Body of pancreas (tissue), 4 donors: ENCODE data around the gene SNX8. TPM values are rescaled to one million over a fixed set of nuclear protein-coding genes. Genes with fewer than 3 reads are reported as not detected.
"Not testable (repeated sequence)": the region's sequence is repeated elsewhere in the genome, so short reads cannot be mapped to it uniquely, and the experiment has no call there.

ENCODE experiments used
- ATAC-seq: fragments of 150-250 bp; one replicate; pipeline ENCODE4 v1.9.1; 2016
- DNase-seq, 4 donors: peaks; one replicate each; pipeline ENCODE4 v3.0.0-alpha.2; 2019
- H3K27ac ChIP-seq, 4 donors: fragments of 200-600 bp; sonication (generic); 1 replicate in 3 of 4; 2 replicates in 1 of 4; pipeline versions ENCODE4 v1.5.1 to v1.6.1; 2016 to 2019; ENCODE audit warnings: mild to moderate bottlenecking in 1 of 4, mixed read lengths in 1 of 4, moderate library complexity in 1 of 4
- H3K27me3 ChIP-seq, 2 donors: fragments of 200-600 bp; sonication (generic); one replicate each; pipeline ENCODE4 v1.6.0; 2016; ENCODE audit warnings: mild to moderate bottlenecking in 1 of 2
- H3K36me3 ChIP-seq, 2 donors: fragments of 200-600 bp; sonication (generic); replicated peaks in 1 of 2; 2 replicates each; pipeline ENCODE4 v1.5.1; 2016; ENCODE audit warnings: low read depth in 2 of 2; ENCODE audit not compliant: insufficient read depth in 1 of 2
- H3K4me1 ChIP-seq: fragments of 200-600 bp; sonication (generic); one replicate; pipeline ENCODE4 v1.6.0; 2016
- H3K4me3 ChIP-seq, 2 donors: fragments of 200-600 bp; sonication (generic); 1 replicate in 1 of 2; 2 replicates in 1 of 2; pipeline ENCODE4 v1.5.1; 2016 to 2019
- H3K9me3 ChIP-seq, 3 donors: fragments of 200-600 bp; sonication (generic); 1 replicate in 2 of 3; 2 replicates in 1 of 3; pipeline ENCODE4 v1.5.1; 2016
- POLR2A ChIP-seq, 3 donors: fragments of 450-650 bp; IDR thresholded peaks; one replicate each; pipeline ENCODE4 v1.6.1; 2016; ENCODE audit warnings: antibody characterized with exemption in 3 of 3, mild to moderate bottlenecking in 2 of 3
- WGBS, 2 donors: methylation state at CpG; one replicate each; pipeline ENCODE4 v1.1.5; 2017; 5-methylcytosine and 5-hydroxymethylcytosine counted together
- intact Hi-C: fragments of 100-400 bp; cut with DNase I; formaldehyde crosslinking; loops from one replicate; pipeline ENCODE4 v1.15.1; 2023
- total RNA-seq, 2 donors: library from RNA; depleted of rRNA; stranded (reverse); fragments of >200 nt; gene quantifications; one replicate each; pipeline ENCODE4 v1.1.0, GENCODE V29; 2016
- TF ChIP-seq, protein P1 (sequence below), 7 experiments: fragments of 450-650 bp in 4 of 7; fragments of 200-600 bp in 3 of 7; sonication (generic) in 3 of 7; IDR thresholded peaks; one replicate each; pipeline ENCODE4 v1.5.1; 2016 to 2019; ENCODE audit warnings: antibody characterized with exemption in 7 of 7

Gene SNX8
- total RNA-seq, 2 donors from 2014 or later, result 5.3 to 6.2 TPM

DNA sequence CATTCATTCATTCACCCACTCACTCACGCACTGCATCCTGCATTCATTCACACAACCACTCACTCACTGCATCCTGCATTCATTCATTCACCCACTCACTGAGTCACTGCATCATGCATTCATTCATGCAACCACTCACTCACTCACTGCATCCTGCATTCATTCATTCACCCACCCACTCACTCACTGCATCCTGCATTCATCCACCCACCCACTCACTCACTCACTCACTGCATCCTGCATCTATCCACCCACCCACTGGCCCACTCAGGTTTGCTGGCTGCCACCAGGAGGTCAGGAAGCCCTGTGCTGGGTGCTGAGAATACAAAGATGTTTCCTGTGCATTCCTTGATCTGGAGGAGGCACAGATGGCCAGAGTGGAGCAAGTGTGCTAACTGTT lies 2.3 kb upstream of the SNX8 start:
- H3K36me3 ChIP-seq, result no peaks in the 10 kb centered on the region
- no peak for DNase-seq
- H3K27me3 ChIP-seq, result no peaks in the 10 kb centered on the region
- intact Hi-C loops, result no loop called here
- H3K9me3 ChIP-seq, result no peaks in the 10 kb centered on the region
- TF ChIP-seq, protein P1, sequence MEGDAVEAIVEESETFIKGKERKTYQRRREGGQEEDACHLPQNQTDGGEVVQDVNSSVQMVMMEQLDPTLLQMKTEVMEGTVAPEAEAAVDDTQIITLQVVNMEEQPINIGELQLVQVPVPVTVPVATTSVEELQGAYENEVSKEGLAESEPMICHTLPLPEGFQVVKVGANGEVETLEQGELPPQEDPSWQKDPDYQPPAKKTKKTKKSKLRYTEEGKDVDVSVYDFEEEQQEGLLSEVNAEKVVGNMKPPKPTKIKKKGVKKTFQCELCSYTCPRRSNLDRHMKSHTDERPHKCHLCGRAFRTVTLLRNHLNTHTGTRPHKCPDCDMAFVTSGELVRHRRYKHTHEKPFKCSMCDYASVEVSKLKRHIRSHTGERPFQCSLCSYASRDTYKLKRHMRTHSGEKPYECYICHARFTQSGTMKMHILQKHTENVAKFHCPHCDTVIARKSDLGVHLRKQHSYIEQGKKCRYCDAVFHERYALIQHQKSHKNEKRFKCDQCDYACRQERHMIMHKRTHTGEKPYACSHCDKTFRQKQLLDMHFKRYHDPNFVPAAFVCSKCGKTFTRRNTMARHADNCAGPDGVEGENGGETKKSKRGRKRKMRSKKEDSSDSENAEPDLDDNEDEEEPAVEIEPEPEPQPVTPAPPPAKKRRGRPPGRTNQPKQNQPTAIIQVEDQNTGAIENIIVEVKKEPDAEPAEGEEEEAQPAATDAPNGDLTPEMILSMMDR (IDR thresholded peaks at IDR 0.05), result no peak
- H3K27ac ChIP-seq, result no peak overlapping the region
- 61 to 90% methylated on average over 1 of the region's 1 CpG for WGBS, 2 donors
- H3K4me3 ChIP-seq, result no peak overlapping the region
- peaks cover 6% of the 10 kb centered on the region for H3K4me1 ChIP-seq
- no peak for ATAC-seq

DNA sequence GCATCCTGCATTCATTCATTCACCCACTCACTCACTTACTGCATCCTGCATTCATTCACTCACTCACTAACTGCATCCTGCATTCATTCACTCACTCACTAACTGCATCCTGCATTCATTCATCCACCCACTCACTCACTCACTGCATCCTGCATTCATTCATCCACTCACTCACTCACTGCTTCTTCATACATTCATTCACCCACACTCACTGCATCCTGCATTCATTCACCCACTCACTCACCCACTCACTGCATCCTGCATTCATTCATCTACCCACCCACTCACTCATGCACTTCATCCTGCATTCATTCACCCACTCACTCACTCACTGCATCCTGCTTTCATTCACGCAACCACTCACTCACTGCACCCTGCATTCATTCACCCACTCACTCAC lies 1.5 kb upstream of the SNX8 start:
- H3K36me3 ChIP-seq, result no peaks in the 10 kb centered on the region
- DNase-seq, result no peak
- TF ChIP-seq, protein P1 (IDR thresholded peaks at IDR 0.05), result no peak
- TF ChIP-seq POLR2A (IDR thresholded peaks at IDR 0.05), result no peak
- intact Hi-C loops, result no loop called here
- WGBS, 2 donors, result 78 to 85% methylated on average over 1 of the region's 1 CpG
- no peak overlapping the region for H3K27ac ChIP-seq
- no peak overlapping the region for H3K4me3 ChIP-seq
- ATAC-seq, result no peak
- H3K4me1 ChIP-seq, result peaks cover 6% of the 10 kb centered on the region
- no peaks in the 10 kb centered on the region for H3K27me3 ChIP-seq
- no peaks in the 10 kb centered on the region for H3K9me3 ChIP-seq

GRCh38 chr7:2314956-2315530 lies 802 bp upstream of the SNX8 start:
- WGBS, 2 donors, result 67 to 70% methylated on average over 3 of the region's 3 CpGs
- H3K4me3 ChIP-seq, DNase-seq, H3K27me3 ChIP-seq, H3K4me1 ChIP-seq, ATAC-seq, H3K9me3 ChIP-seq, H3K36me3 ChIP-seq, intact Hi-C loops: not testable (repeated sequence)
- peak overlapping the region in 2 of 4 donors; percentile 53 to 64 for H3K27ac ChIP-seq

DNA sequence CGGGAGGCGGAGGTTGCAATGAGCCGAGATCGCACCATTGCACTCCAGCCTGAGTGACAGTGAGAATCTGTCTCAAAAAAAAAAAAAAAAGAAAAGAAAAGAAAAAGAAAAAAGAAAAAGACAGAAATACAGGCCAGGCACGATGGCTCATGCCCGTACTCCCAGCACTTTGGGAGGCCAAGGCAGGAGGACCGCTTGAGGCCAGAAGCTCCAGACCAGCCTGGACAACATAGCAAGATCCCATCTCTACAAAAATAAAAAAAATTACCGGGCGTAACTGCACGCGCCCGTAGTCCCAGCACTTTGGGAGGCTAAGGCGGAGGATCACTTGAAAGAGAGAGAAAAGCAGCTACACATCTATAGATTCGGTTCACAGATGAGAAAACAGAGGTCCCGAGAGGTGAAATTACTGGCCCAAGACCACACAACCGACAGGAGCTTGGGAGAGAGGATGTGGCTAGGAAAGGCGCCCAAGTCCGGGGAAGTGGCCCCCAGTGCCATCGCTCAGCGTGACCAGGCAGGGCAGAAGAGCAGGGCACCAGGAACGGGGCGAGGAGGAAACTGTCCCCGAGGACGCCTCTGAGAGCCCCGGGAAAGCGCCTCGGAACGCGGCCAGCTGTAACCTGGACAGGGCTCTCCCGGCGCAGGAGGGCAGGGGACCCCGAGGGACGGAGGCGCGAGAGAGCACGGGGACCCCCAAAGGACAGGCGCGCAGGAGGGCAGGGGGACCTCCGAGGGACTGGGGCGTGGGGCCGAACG lies 612 bp downstream of the SNX8 start:
- no peak for TF ChIP-seq POLR2A (IDR thresholded peaks at IDR 0.05)
- ATAC-seq, result peak; percentile 43
- Histone ChIP-seq H3K4me1 (peaks cover 6% of the 10 kb centered on the region), H3K9me3 (no peaks in the 10 kb centered on the region), H3K27me3 (no peaks in the 10 kb centered on the region), H3K36me3 (no peaks in the 10 kb centered on the region), H3K4me3 (peak overlapping the region; percentile 53 to 89), H3K27ac (peak overlapping the region; percentile 58 to 74 (median 68))
- peak in 3 of 4 donors; percentile 16 to 41 (median 40) for DNase-seq
- intact Hi-C loops, result no loop called here
- WGBS, 2 donors, result 20 to 31% methylated on average over 22 to 42 of the region's 42 CpGs

DNA sequence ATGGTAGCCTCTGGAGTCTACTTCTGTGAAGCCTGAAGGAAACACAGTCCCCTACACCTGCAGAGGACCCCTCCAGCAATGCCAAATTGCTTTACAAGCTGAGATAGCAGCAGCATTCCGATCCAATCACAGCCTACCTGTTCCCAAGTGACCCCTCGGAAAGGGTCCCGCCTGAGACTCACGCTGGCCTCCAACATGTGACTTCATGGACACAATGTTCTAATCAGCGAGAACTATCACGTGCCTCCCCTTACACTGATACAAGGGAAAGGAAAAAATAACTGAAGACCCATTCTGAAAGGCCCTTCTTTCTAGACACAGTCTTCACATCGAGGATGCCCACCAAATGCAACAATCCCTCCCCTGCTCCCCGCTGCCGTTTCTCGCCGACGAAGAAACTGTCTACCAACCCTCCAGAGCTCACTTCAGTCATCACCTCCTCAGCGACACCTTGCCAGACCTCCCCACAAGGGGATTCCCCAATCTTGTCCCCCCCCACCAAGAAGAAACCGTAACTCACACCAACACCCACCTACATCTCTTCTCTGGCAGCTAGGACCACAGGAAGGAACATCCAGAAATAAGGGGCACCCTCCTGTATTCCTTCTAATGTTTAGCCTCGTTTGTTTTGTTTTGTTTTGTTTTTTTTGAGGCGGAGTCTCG lies 1.8 kb downstream of the SNX8 start:
- Histone ChIP-seq H3K36me3 (no peaks in the 10 kb centered on the region), H3K9me3 (no peaks in the 10 kb centered on the region), H3K4me3 (no peak overlapping the region), H3K27me3 (no peaks in the 10 kb centered on the region), H3K4me1 (peaks cover 6% of the 10 kb centered on the region), H3K27ac (no peak overlapping the region)
- TF ChIP-seq, protein P1 (IDR thresholded peaks at IDR 0.05), result no peak
- no peak for TF ChIP-seq POLR2A (IDR thresholded peaks at IDR 0.05)
- intact Hi-C loops, result no loop called here
- ATAC-seq (no peak), DNase-seq (no peak)
- 90 to 92% methylated on average over 14 to 17 of the region's 17 CpGs for WGBS, 2 donors
